ENCODE measurements around the gene DPEP1. TPM values are rescaled to one million over a fixed set of nuclear protein-coding genes. Genes with fewer than 3 reads are reported as not detected.
A peak's percentile ranks its signal among the peaks of the same experiment; 100 is the strongest.

Gene DPEP1
- total and polyA plus RNA-seq, 2 donors from 2014 or later: 24.2 to 433 TPM

GRCh38 chr16:89657442-89658220, 44.2 kb downstream of the DPEP1 start, which contains the start of the genes CHMP1A and SPATA33:
CHMP1A (minus strand) TSS chr16:89657708; CDS start chr16:89657588, 120 bp downstream.
SPATA33 (plus strand) TSS chr16:89657836; CDS start chr16:89657912, 76 bp downstream.
- TF ChIP-seq CTCF (IDR thresholded peaks at IDR 0.05; ENCODE audit: borderline replicate concordance, extremely low read depth, insufficient read depth): no peak
- FAIRE-seq (no peak), DNase-seq (peak; percentile 90 to 96 (median 95))
- Histone ChIP-seq H3K27me3 (ENCODE audit: control insufficient read depth, insufficient read depth, low read length) (no peaks in the 10 kb centered on the region), H3K36me3 (ENCODE audit: control insufficient read depth in 2 of 3, insufficient read depth in 3 of 3, low read length in 3 of 3) (peaks cover 0 to 2% (median 2%) of the 10 kb centered on the region in 3 donors), H3K9ac (ENCODE audit: low read length in 3 of 3) (peak within 1 kb of the TSS; percentile 83 to 90 (median 87)), H3K4me1 (ENCODE audit: control insufficient read depth in 2 of 3, insufficient read depth in 2 of 3, low read depth in 1 of 3, low read length in 3 of 3) (peaks cover 0 to 13% (median 5%) of the 10 kb centered on the region in 3 donors), H3K27ac (ENCODE audit: low read depth in 2 of 2, low read length in 2 of 2) (peak within 1 kb of the TSS; percentile 51 to 69), H3K9me3 (ENCODE audit: control insufficient read depth in 2 of 3, insufficient read depth in 1 of 3, low read length in 3 of 3) (no peaks in the 10 kb centered on the region), H3K4me3 (ENCODE audit: low read length in 3 of 3) (peak within 1 kb of the TSS; percentile 89 to 92 (median 91))
- intact Hi-C loops (cut with DNase I): no loop called here

- Histone ChIP-seq H3K9me3 (ENCODE audit: control insufficient read depth in 2 of 3, insufficient read depth in 1 of 3, low read length in 3 of 3) (no peaks in the 10 kb centered on the region), H3K4me3 (ENCODE audit: low read length in 3 of 3) (peak overlapping the region; percentile 89 to 92 (median 91)), H3K27ac (ENCODE audit: low read depth in 2 of 2, low read length in 2 of 2) (no peak overlapping the region), H3K4me1 (ENCODE audit: control insufficient read depth in 2 of 3, insufficient read depth in 2 of 3, low read depth in 1 of 3, low read length in 3 of 3) (peaks cover 0 to 13% (median 5%) of the 10 kb centered on the region in 3 donors), H3K9ac (ENCODE audit: low read length in 3 of 3) (peak overlapping the region; percentile 83 to 90 (median 87)), H3K36me3 (ENCODE audit: control insufficient read depth in 2 of 3, insufficient read depth in 3 of 3, low read length in 3 of 3) (peaks cover 0 to 2% (median 2%) of the 10 kb centered on the region in 3 donors), H3K27me3 (ENCODE audit: control insufficient read depth, insufficient read depth, low read length) (no peaks in the 10 kb centered on the region)
- peak in 1 of 5 donors; percentile 77 for DNase-seq
- no peak for FAIRE-seq
- intact Hi-C loops (cut with DNase I): no loop called here
- no peak for TF ChIP-seq CTCF (IDR thresholded peaks at IDR 0.05; ENCODE audit: borderline replicate concordance, extremely low read depth, insufficient read depth)
Observed at GRCh38 chr16:89658221-89658879, 44.9 kb downstream of the DPEP1 start.

GRCh38 chr16:89660146-89660545, 46.7 kb downstream of the DPEP1 start:
- Histone ChIP-seq H3K9ac (ENCODE audit: low read length in 3 of 3) (no peak overlapping the region), H3K4me1 (ENCODE audit: control insufficient read depth in 2 of 3, insufficient read depth in 2 of 3, low read depth in 1 of 3, low read length in 3 of 3) (peaks cover 0 to 13% (median 5%) of the 10 kb centered on the region in 3 donors), H3K27me3 (ENCODE audit: control insufficient read depth, insufficient read depth, low read length) (no peaks in the 10 kb centered on the region), H3K36me3 (ENCODE audit: control insufficient read depth in 2 of 3, insufficient read depth in 3 of 3, low read length in 3 of 3) (peaks cover 0 to 2% (median 2%) of the 10 kb centered on the region in 3 donors), H3K9me3 (ENCODE audit: control insufficient read depth in 2 of 3, insufficient read depth in 1 of 3, low read length in 3 of 3) (no peaks in the 10 kb centered on the region), H3K4me3 (ENCODE audit: low read length in 3 of 3) (no peak overlapping the region), H3K27ac (ENCODE audit: low read depth in 2 of 2, low read length in 2 of 2) (no peak overlapping the region)
- intact Hi-C loops (cut with DNase I): no loop called here
- DNase-seq (no peak), FAIRE-seq (no peak)
- TF ChIP-seq CTCF (IDR thresholded peaks at IDR 0.05; ENCODE audit: borderline replicate concordance, extremely low read depth, insufficient read depth): no peak
